Pulmonary artery endothelial cell (primary cell): ENCODE measurements around the gene LDLRAD3. TPM values are rescaled to one million over a fixed set of nuclear protein-coding genes. Genes with fewer than 3 reads are reported as not detected.
"Not testable (repeated sequence)": the region's sequence is repeated elsewhere in the genome, so short reads cannot be mapped to it uniquely, and the experiment has no call there.

ENCODE experiments used
- DNase-seq: peaks from one replicate; pipeline ENCODE4 v3.0.0-alpha.2; 2011; ENCODE audit warnings: low read depth, low spot score
- total RNA-seq: library from RNA; depleted of rRNA; stranded (reverse); fragments of >200 nt; gene quantifications from 2 replicates; pipeline ENCODE4 v1.2.3, GENCODE V29; 2014

LDLRAD3 gene
- total RNA-seq, 1 donor from 2014 or later, result 9.5 TPM

GRCh38 chr11:35990816-35991215, 47.0 kb downstream of the LDLRAD3 start:
- DNase-seq, result no peak

GRCh38 chr11:35992548-35992947, 48.7 kb downstream of the LDLRAD3 start:
- no peak for DNase-seq

- DNase-seq, result no peak
Observed at GRCh38 chr11:35994421-35994820, 50.6 kb downstream of the LDLRAD3 start.

- DNase-seq, result no peak
Observed at GRCh38 chr11:35995681-35996271, 51.9 kb downstream of the LDLRAD3 start.

- DNase-seq, result no peak
Observed at GRCh38 chr11:35997902-35998520, 54.1 kb downstream of the LDLRAD3 start.

- DNase-seq, result no peak
Observed at GRCh38 chr11:35998634-35999033, 54.8 kb downstream of the LDLRAD3 start.

- no peak for DNase-seq
Observed at GRCh38 chr11:36000616-36001190, 56.8 kb downstream of the LDLRAD3 start.

GRCh38 chr11:36002196-36002595, 58.3 kb downstream of the LDLRAD3 start:
- DNase-seq, result peak; percentile 20

- no peak for DNase-seq
Observed at GRCh38 chr11:36002796-36003195, 58.9 kb downstream of the LDLRAD3 start.

- DNase-seq, result no peak
Observed at GRCh38 chr11:36006556-36006955, 62.7 kb downstream of the LDLRAD3 start.

GRCh38 chr11:36007127-36007655, 63.3 kb downstream of the LDLRAD3 start:
- DNase-seq, result no peak

GRCh38 chr11:36008584-36008983, 64.7 kb downstream of the LDLRAD3 start:
- DNase-seq, result peak; percentile 27

- DNase-seq, result peak; percentile 35
Observed at GRCh38 chr11:36009473-36009872, 65.6 kb downstream of the LDLRAD3 start.

GRCh38 chr11:36010010-36010740, 66.3 kb downstream of the LDLRAD3 start:
- DNase-seq, result no peak

GRCh38 chr11:36011574-36011973, 67.7 kb downstream of the LDLRAD3 start:
- DNase-seq, result no peak

GRCh38 chr11:36012455-36012854, 68.6 kb downstream of the LDLRAD3 start:
- DNase-seq, result no peak

GRCh38 chr11:36012979-36013378, 69.1 kb downstream of the LDLRAD3 start:
- DNase-seq, result no peak

- DNase-seq, result not testable (repeated sequence)
Observed at GRCh38 chr11:36013446-36013845, 69.6 kb downstream of the LDLRAD3 start.

- no peak for DNase-seq
Observed at GRCh38 chr11:36013950-36014897, 70.4 kb downstream of the LDLRAD3 start.

GRCh38 chr11:36014898-36015665, 71.2 kb downstream of the LDLRAD3 start:
- DNase-seq, result no peak
